GM13977 (cell line): ENCODE measurements around the gene ANLN.

Source experiments
- DNase-seq: peaks from one replicate; pipeline ENCODE4 v3.0.0; 2012; ENCODE audit warnings: low spot score
- in situ Hi-C: fragments of 300-500 bp; cut with MboI; formaldehyde crosslinking; loops from one replicate; pipeline ENCODE4 v1.12.0; 2022; ENCODE audit warnings: low sequenced_read_pairs, low pct_unique_long_range_greater_than_20kb, mixed read lengths, inconsistent platforms; ENCODE audit not compliant: unreplicated experiment
- TF ChIP-seq, protein P1 (sequence below): IDR thresholded peaks from 2 replicates; pipeline ENCODE4 v1.5.1; 2012; ENCODE audit warnings: mild to moderate bottlenecking, control low read depth; ENCODE audit not compliant: insufficient read depth; ENCODE audit errors: extremely low read depth, missing control alignments

Gene ANLN

DNA sequence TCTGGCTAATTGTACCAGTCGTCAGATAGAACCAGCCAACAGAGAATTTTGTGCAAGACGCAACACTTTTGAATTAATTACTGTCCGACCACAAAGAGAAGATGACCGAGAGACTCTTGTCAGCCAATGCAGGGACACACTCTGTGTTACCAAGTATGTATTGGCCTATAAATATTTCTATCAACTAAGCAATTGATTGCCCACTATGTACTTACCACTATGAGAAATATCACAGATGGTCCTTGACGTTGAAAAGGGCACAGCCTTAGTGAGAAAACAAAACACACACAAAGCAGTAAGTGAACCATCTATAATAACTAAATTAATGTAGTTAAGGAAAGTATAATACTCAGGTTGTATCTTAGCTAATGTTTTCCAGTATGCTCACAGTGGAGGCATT, 60.0 kb downstream of the ANLN start:
- in situ Hi-C loops = no loop called here
- no peak for DNase-seq
- TF ChIP-seq, protein P1, sequence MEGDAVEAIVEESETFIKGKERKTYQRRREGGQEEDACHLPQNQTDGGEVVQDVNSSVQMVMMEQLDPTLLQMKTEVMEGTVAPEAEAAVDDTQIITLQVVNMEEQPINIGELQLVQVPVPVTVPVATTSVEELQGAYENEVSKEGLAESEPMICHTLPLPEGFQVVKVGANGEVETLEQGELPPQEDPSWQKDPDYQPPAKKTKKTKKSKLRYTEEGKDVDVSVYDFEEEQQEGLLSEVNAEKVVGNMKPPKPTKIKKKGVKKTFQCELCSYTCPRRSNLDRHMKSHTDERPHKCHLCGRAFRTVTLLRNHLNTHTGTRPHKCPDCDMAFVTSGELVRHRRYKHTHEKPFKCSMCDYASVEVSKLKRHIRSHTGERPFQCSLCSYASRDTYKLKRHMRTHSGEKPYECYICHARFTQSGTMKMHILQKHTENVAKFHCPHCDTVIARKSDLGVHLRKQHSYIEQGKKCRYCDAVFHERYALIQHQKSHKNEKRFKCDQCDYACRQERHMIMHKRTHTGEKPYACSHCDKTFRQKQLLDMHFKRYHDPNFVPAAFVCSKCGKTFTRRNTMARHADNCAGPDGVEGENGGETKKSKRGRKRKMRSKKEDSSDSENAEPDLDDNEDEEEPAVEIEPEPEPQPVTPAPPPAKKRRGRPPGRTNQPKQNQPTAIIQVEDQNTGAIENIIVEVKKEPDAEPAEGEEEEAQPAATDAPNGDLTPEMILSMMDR = no peak

DNA sequence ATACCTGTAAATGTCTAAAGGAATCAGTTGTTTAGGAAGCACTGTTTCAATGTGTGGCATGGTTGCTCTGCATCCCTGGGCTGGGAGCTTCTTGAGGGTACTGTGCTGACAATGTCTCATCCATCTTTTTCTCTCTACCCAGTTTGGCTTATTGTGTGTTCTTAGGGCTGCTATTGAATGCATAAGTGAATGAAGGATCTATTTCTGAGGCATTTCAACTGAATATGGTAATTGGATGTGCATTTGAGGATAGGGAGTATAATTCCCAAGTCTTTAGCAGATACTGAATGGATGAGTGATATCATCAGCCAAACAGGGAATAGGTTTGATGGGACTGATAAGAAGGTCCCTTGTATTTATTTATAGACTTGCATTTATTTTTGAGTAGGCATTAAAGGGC, 64.1 kb downstream of the ANLN start:
- in situ Hi-C loops = no loop called here
- TF ChIP-seq, protein P1 = no peak
- no peak for DNase-seq

DNA sequence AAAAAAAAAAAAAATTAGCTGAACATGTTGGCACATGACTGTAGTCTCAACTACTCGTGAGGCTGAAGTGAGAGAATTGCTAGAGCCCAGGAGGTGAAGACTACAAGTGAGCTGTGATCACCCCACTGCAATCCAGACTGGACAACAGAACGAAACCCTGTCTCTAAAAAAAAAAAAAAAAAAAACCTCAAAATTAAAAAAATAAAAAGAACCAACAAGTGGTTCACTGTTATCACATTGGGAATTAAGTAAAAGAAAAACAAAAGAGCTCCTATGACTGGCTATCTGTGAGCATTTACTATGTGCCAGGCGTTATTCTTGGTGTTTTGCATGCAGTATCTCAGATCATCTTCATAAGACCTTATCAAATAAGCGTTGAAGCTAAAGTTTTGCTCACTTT, 66.0 kb downstream of the ANLN start:
- TF ChIP-seq, protein P1 = no peak
- in situ Hi-C loops = no loop called here

DNA sequence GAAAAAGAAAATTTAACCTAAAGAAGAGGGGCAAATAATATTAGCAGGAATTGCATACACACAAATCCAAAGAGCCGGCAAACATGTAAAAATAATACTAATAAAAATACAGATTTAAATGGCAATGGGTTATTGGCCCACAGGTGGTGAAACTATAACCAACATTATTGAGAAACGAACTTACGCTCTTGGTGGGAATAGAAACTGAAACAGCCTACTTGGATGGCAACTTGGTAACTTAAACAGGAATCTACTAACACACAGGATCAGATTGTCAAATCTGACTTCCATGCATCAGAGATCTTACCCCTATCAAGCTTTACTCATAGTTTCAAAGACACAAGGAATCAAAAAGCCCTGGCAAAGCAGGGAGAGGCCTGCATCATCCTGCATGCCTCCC, 66.5 kb downstream of the ANLN start:
- TF ChIP-seq, protein P1 = no peak
- in situ Hi-C loops = no loop called here

More for the DNA sequence above, 66.0 kb downstream of the ANLN start:
- no peak for DNase-seq

DNA sequence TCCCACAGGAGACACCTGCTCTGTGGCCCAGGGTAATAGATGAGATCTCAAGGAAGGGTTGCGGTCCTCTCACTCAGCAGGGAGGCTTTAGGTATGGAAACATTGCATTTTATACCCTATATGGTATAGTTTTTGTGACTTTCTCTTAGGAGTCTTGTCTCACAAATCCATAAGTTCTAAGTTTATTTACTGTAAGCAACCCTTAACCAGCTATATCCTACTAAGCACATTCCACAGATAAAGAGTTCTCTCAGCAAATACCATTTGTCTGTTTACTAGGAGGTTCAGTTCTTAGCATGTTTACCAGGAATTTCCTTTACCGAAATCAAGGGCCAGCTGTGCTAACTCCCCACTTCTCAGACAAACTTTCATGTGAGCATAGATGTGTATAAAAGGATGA, 66.9 kb downstream of the ANLN start:
- in situ Hi-C loops = no loop called here
- TF ChIP-seq, protein P1 = no peak
- no peak for DNase-seq

More for the DNA sequence above, 66.5 kb downstream of the ANLN start:
- no peak for DNase-seq

DNA sequence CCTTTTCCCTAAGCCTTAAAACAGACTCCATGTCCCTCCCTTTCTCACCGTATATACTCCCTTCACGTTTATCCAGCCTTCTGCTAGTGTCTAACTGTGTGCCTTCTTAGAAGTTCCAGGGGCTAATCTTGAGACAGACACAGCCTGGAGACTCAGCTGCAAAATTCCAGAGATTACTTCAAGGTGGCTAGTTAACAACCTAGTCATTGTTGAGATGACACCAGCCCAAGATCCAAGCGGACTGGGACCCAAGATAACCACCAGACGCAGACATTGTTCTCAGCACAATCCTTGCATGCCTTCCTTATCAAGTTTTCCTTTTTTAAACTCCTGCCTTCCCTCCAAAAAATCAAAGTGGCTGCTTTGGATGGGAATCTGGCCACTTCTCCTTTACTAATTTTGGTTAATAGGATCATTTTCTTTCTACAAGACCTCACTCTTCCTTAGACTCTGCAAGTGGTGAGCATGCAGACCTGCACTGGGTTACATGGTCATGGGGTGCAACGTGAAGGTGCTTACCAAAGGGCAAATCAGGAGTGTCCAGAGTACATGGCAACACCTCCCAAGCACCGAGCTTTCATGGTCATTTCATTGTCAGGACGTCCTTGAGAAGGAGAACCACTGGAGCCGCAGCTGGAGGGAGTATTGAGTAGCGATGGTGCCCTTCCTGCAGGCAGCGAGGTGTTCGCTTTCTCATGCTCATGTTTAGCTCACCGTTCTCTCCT, 69.7 kb downstream of the ANLN start:
- in situ Hi-C loops = no loop called here
- DNase-seq = no peak
- TF ChIP-seq, protein P1 = no peak
